Measurements from ENCODE around the gene NAA80. TPM values are rescaled to one million over a fixed set of nuclear protein-coding genes. Genes with fewer than 3 reads are reported as not detected.

The NAA80 gene
- total RNA-seq, 5 donors from 2014 or later (not counting 1 experiment from before 2014, with no cell fraction given): 33.8 to 45.7 (median 43.9) TPM

DNA sequence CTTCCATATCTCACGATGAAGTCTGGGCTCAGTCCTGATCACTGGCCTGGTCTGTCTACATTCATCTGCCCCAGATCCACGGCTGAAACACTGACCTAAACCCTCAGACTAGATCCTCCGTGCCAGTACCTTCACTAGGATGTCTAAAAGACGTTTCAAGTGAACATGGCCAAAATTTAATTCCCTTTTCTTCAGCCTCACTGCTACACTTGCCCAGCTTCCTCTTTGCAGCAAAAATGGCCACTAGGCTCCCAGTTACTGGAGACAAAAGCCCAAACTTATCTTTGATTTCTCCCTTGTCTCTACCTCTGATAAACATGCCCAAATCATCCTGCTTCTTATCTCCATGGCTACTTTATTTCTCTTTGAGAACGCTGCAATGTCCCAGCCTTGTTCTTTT lies 39.8 kb upstream of the NAA80 start:
- H3K9me3 Mint-ChIP-seq: no peaks in the 10 kb centered on the region
- peaks cover 0 to 10% of the 10 kb centered on the region in 2 donors for H3K36me3 ChIP-seq (ENCODE audit: control insufficient read depth in 2 of 2, extremely low read depth in 1 of 2, insufficient read depth in 1 of 2, low read length in 1 of 2)
- WGBS (ENCODE audit: insufficient coverage): 31% methylated on average over 4 of the region's 5 CpGs
- no peaks in the 10 kb centered on the region for H3K9me3 ChIP-seq
- H3K4me1 ChIP-seq (ENCODE audit: control insufficient read depth in 1 of 2, extremely low read depth in 1 of 2, insufficient read depth in 2 of 2, low read length in 2 of 2): peaks cover 29 to 85% of the 10 kb centered on the region in 2 experiments
- CTCF ChIA-PET: interaction anchor here in 1 of 2 donors (0.7 to 1.4 kb wide), 2 partner anchors 40 to 173 kb away, joined by 4 to 7 read pairs; partner anchors contain the start of genes HYAL3 and NAA80
- no peaks in the 10 kb centered on the region for H3K27me3 ChIP-seq (replicated peaks in 1 of 2; ENCODE audit: control insufficient read depth in 2 of 2, extremely low read depth in 1 of 2, insufficient read depth in 2 of 2, low read length in 1 of 2)
- H3K4me3 Mint-ChIP-seq: peak overlapping the region; percentile 86 to 90 (median 88)
- H3K27ac ChIP-seq (ENCODE audit: low read length): peak overlapping the region; percentile 97
- POLR2A ChIA-PET: no interaction called here
- ATAC-seq (replicated peaks in 1 of 4) (no peak), DNase-seq (no peak)
- H3K27me3 Mint-ChIP-seq: no peaks in the 10 kb centered on the region
- peak overlapping the region; percentile 35 to 84 for H3K4me3 ChIP-seq (ENCODE audit: control insufficient read depth in 1 of 2, extremely low read depth in 1 of 2, low read length in 1 of 2)
- peaks cover 57 to 66% (median 60%) of the 10 kb centered on the region in 3 donors for H3K4me1 Mint-ChIP-seq
- peak overlapping the region; percentile 93 to 95 for H3K27ac Mint-ChIP-seq
- no peaks in the 10 kb centered on the region for H3K36me3 Mint-ChIP-seq

DNA sequence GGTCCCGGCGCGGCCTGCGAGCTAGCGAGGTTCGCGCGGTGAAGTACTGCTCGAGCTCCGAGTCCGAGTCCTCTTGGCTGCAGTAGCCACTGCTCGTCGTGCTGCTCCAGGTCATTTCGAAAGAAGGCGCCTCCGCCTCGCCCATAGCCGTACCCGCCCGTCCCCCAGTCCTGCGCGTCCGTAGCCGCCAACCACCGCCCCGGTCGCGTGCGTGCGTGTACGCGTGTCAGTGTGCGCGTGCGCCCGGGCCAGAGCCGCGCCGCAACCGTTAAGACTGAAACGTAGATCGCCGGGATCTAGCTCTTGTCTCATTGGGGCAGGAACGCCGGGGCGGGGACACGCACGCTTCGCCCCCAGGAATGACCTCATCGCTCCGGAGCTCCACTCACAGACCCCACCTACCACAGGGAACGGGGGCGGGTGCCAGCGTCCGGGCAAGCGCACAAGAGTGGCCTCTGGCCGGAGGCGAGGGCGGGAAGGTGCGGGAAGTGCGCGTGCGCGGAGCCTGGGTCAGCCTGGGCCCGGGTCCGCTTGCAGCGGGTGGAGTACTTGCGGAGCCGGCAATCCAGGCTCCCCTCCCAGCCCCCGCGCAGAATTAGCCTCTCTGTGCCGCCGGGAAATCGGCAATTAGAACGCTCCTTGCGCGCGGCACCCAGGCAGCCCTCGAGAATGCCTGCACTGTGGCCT lies 38.1 kb upstream of the NAA80 start:
- H3K27ac ChIP-seq (ENCODE audit: low read length): peak overlapping the region; percentile 97
- WGBS (ENCODE audit: insufficient coverage): under 1% methylated on average over 77 of the region's 79 CpGs
- peak; percentile 80 to 97 (median 90) for DNase-seq
- Mint-ChIP-seq H3K36me3 (peaks cover under 1% of the 10 kb centered on the region), H3K27me3 (no peaks in the 10 kb centered on the region), H3K9me3 (no peaks in the 10 kb centered on the region), H3K27ac (peak overlapping the region; percentile 93 to 95), H3K4me1 (peaks cover 63 to 71% (median 71%) of the 10 kb centered on the region in 3 donors), H3K4me3 (peak overlapping the region; percentile 86 to 90 (median 88))
- ChIA-PET POLR2A (interaction anchor here (0.6 to 2.9 kb wide), 7 partner anchors 10 to 1421 kb away, joined by 3 to 11 read pairs (median 4); partner anchors contain the start of genes GNAI2 (in 1 of the 2), HYAL3 (in 1 of the 2), MANF (in 1 of the 2) and NAA80 (in 1 of the 2)), CTCF (interaction anchor here (0.5 to 2.1 kb wide), 17 partner anchors 9 to 397 kb away, joined by 3 to 16 read pairs (median 4); partner anchors contain the start of genes CISH (in 1 of the 2), CYB561D2 (in 1 of the 2), GNAI2 (in 1 of the 2) and HYAL3 (in 1 of the 2))
- ATAC-seq (replicated peaks in 1 of 4): peak; percentile 77 to 84 (median 80)
- H3K4me1 ChIP-seq (ENCODE audit: control insufficient read depth in 1 of 2, extremely low read depth in 1 of 2, insufficient read depth in 2 of 2, low read length in 2 of 2): peaks cover 32 to 95% of the 10 kb centered on the region in 2 experiments
- peaks cover 0 to 16% of the 10 kb centered on the region in 2 donors for H3K36me3 ChIP-seq (ENCODE audit: control insufficient read depth in 2 of 2, extremely low read depth in 1 of 2, insufficient read depth in 1 of 2, low read length in 1 of 2)
- H3K4me3 ChIP-seq (ENCODE audit: control insufficient read depth in 1 of 2, extremely low read depth in 1 of 2, low read length in 1 of 2): peak overlapping the region; percentile 68 to 84
- H3K27me3 ChIP-seq (replicated peaks in 1 of 2; ENCODE audit: control insufficient read depth in 2 of 2, extremely low read depth in 1 of 2, insufficient read depth in 2 of 2, low read length in 1 of 2): no peaks in the 10 kb centered on the region
- H3K9me3 ChIP-seq: no peaks in the 10 kb centered on the region

DNA sequence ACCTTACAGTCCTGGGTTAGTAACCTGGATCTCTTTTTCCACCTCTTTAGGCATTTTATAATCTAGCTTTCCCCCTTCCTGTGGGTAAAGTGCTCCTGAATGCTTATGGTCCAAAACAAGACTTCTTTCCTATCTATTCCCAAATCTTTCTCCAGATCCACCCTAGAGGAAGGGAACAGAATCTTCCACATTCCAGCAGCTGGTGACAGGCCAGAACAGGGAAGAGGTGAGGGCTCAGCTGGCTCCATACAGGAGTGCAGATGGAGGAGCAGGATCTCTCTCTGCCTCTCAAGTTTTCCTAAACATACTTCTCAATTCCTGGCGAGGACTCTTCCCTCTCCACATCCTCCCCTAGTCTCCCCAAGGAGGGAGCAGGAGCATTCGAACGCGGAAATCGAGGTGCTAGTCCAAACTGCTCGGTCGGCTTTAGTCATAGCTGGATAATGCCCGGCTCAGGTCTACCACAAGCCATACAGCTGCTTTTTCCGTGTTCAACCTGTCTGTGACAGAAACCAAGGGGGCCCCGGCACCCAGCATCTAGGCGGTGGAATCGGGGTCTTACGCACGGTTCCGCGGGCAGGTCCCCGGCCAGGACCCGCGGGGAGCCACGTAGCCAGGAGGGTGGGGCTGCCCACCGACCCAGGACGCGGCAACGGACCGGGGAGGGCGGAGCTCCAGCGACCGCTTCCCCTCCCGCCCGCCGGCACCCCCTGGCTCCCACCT lies 37.4 kb upstream of the NAA80 start:
- ChIA-PET CTCF (interaction anchor here in 1 of 2 donors (0.6 to 2.1 kb wide), 14 partner anchors 8 to 278 kb away, joined by 3 to 16 read pairs (median 4); partner anchors contain the start of genes CYB561D2, GNAI2, HYAL3 and NAA80), POLR2A (interaction anchor here (0.6 to 2.9 kb wide), 8 partner anchors 9 to 1420 kb away, joined by 3 to 11 read pairs (median 4); partner anchors contain the start of genes GNAI2 (in 1 of the 2), HYAL3 (in 1 of the 2), MANF (in 1 of the 2) and NAA80 (in 1 of the 2))
- peak overlapping the region; percentile 68 to 84 for H3K4me3 ChIP-seq (ENCODE audit: control insufficient read depth in 1 of 2, extremely low read depth in 1 of 2, low read length in 1 of 2)
- peak overlapping the region; percentile 93 to 96 for H3K27ac Mint-ChIP-seq
- peak overlapping the region; percentile 97 for H3K27ac ChIP-seq (ENCODE audit: low read length)
- H3K36me3 ChIP-seq (ENCODE audit: control insufficient read depth in 2 of 2, extremely low read depth in 1 of 2, insufficient read depth in 1 of 2, low read length in 1 of 2): peaks cover 4 to 23% of the 10 kb centered on the region in 2 donors
- WGBS (ENCODE audit: insufficient coverage): 1% methylated on average over 31 of the region's 31 CpGs
- no peaks in the 10 kb centered on the region for H3K27me3 ChIP-seq (replicated peaks in 1 of 2; ENCODE audit: control insufficient read depth in 2 of 2, extremely low read depth in 1 of 2, insufficient read depth in 2 of 2, low read length in 1 of 2)
- H3K27me3 Mint-ChIP-seq: no peaks in the 10 kb centered on the region
- ATAC-seq (replicated peaks in 1 of 4) (peak; percentile 41 to 44 (median 44)), DNase-seq (peak in 1 of 35 experiments; percentile 11)
- H3K4me1 Mint-ChIP-seq: peaks cover 63 to 72% (median 69%) of the 10 kb centered on the region in 3 donors
- H3K4me1 ChIP-seq (ENCODE audit: control insufficient read depth in 1 of 2, extremely low read depth in 1 of 2, insufficient read depth in 2 of 2, low read length in 2 of 2): peaks cover 32 to 95% of the 10 kb centered on the region in 2 experiments
- H3K9me3 Mint-ChIP-seq: no peaks in the 10 kb centered on the region
- H3K4me3 Mint-ChIP-seq: peak overlapping the region; percentile 86 to 90 (median 88)
- peaks cover 5% of the 10 kb centered on the region for H3K36me3 Mint-ChIP-seq
- no peaks in the 10 kb centered on the region for H3K9me3 ChIP-seq

DNA sequence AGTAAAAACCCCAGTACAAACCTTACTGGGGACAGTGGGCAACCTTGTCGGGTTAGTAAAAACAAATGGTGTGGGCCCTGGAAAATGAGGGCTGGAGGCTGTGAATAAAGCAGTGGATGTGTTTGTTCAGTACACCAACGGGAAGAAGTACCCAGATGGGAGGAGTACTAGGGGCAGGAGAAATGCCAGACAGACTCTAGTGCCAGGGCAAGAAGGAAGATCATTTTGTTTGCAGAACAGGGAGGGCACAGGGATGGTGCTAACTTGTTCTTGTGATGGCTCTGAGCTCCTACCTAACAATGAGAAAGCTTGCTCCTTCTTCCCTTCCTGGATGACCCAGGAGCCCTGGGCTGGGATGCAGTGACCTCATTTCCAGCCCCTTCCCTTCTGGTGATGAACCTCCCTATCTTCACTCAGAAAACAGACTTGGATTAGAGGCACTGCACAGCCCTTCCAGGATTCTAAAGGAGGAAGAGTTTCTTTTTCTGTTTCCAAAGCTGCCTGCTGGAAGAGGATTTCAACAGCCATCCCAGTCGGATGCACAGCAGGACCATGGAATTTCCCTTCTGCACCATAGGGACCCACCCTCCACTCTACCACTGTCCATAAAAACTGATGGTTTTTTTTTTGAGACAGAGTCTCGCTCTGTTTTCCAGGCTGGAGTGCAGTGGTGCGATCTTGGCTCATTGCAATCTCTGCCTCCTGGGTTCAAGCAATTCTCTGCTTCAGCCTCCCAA lies 35.3 kb upstream of the NAA80 start:
- DNase-seq (no peak), ATAC-seq (replicated peaks in 1 of 4) (no peak)
- Mint-ChIP-seq H3K27me3 (no peaks in the 10 kb centered on the region), H3K36me3 (peaks cover 19% of the 10 kb centered on the region), H3K27ac (peak overlapping the region; percentile 83 to 91), H3K4me3 (peak overlapping the region in 2 of 3 donors; percentile 21 to 86), H3K4me1 (peaks cover 52 to 58% (median 56%) of the 10 kb centered on the region in 3 donors), H3K9me3 (no peaks in the 10 kb centered on the region)
- WGBS (ENCODE audit: insufficient coverage): 80% methylated on average over 3 of the region's 5 CpGs
- Histone ChIP-seq H3K27ac (ENCODE audit: low read length) (peak overlapping the region; percentile 54), H3K27me3 (replicated peaks in 1 of 2; ENCODE audit: control insufficient read depth in 2 of 2, extremely low read depth in 1 of 2, insufficient read depth in 2 of 2, low read length in 1 of 2) (no peaks in the 10 kb centered on the region), H3K36me3 (ENCODE audit: control insufficient read depth in 2 of 2, extremely low read depth in 1 of 2, insufficient read depth in 1 of 2, low read length in 1 of 2) (peaks cover 12 to 44% of the 10 kb centered on the region in 2 donors), H3K4me1 (ENCODE audit: control insufficient read depth in 1 of 2, extremely low read depth in 1 of 2, insufficient read depth in 2 of 2, low read length in 2 of 2) (peaks cover 20 to 75% of the 10 kb centered on the region in 2 experiments), H3K9me3 (no peaks in the 10 kb centered on the region), H3K4me3 (ENCODE audit: control insufficient read depth in 1 of 2, extremely low read depth in 1 of 2, low read length in 1 of 2) (no peak overlapping the region)
- POLR2A ChIA-PET: interaction anchor here in 1 of 2 donors (0.7 kb wide), 1 partner anchor 19 kb away, joined by 3 read pairs; no protein-coding TSS in a partner anchor
- CTCF ChIA-PET: interaction anchor here in 1 of 2 donors (0.6 kb wide), 1 partner anchor 10 kb away, joined by 3 read pairs; no protein-coding TSS in a partner anchor

DNA sequence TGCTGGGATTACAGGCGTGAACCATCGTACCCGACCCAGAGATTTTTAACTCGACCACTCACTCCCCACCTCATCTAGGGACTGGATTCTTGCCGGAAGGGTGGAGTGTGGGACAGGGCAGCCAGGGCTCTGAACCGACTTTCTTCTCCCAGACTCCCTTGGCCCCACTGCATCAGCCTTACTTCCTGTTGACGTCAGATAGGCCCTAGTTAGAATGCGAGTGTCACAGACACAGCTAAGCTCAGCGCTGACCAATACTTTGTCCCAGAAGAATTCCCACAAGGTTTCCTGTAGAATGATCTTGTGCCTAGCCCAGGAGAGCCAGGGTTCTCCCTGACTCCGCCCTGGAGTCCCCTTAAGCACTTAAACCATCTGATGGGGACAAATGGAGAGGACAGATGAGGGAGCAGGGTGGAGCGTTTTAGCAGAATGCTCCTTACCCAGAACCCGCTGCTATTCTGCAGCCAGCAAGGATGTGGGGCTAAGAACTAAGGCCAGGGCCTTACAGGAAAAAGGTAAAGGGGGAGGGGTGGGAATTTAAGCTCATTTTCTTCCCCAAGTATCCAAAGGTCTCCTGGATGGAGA lies 34.6 kb upstream of the NAA80 start:
- Histone ChIP-seq H3K27me3 (replicated peaks in 1 of 2; ENCODE audit: control insufficient read depth in 2 of 2, extremely low read depth in 1 of 2, insufficient read depth in 2 of 2, low read length in 1 of 2) (no peaks in the 10 kb centered on the region), H3K27ac (ENCODE audit: low read length) (peak overlapping the region; percentile 54), H3K4me1 (ENCODE audit: control insufficient read depth in 1 of 2, extremely low read depth in 1 of 2, insufficient read depth in 2 of 2, low read length in 2 of 2) (peaks cover 17 to 68% of the 10 kb centered on the region in 2 experiments), H3K36me3 (ENCODE audit: control insufficient read depth in 2 of 2, extremely low read depth in 1 of 2, insufficient read depth in 1 of 2, low read length in 1 of 2) (peaks cover 14 to 47% of the 10 kb centered on the region in 2 donors), H3K9me3 (no peaks in the 10 kb centered on the region), H3K4me3 (ENCODE audit: control insufficient read depth in 1 of 2, extremely low read depth in 1 of 2, low read length in 1 of 2) (no peak overlapping the region)
- Mint-ChIP-seq H3K27me3 (no peaks in the 10 kb centered on the region), H3K4me3 (peak overlapping the region; percentile 25 to 86 (median 37)), H3K27ac (peak overlapping the region; percentile 83 to 91), H3K4me1 (peaks cover 45 to 51% (median 49%) of the 10 kb centered on the region in 3 donors), H3K36me3 (peaks cover 19% of the 10 kb centered on the region), H3K9me3 (no peaks in the 10 kb centered on the region)
- ChIA-PET CTCF (interaction anchor here in 1 of 2 donors (0.6 kb wide), 1 partner anchor 11 kb away, joined by 3 read pairs; no protein-coding TSS in a partner anchor), POLR2A (no interaction called here)
- DNase-seq (peak in 1 of 35 experiments; percentile 70), ATAC-seq (replicated peaks in 1 of 4) (no peak)
- WGBS (ENCODE audit: insufficient coverage): 52% methylated on average over 7 of the region's 12 CpGs
